HG03280 (cell line): ENCODE results near the gene WDR54.

Source experiments
- ATAC-seq: cut with Tn5 transposase; IDR thresholded peaks from one replicate; pipeline ENCODE4 v1.9.1; 2021; ENCODE audit warnings: mild to moderate bottlenecking, moderate library complexity; ENCODE audit not compliant: unreplicated experiment

Gene WDR54, protein sequence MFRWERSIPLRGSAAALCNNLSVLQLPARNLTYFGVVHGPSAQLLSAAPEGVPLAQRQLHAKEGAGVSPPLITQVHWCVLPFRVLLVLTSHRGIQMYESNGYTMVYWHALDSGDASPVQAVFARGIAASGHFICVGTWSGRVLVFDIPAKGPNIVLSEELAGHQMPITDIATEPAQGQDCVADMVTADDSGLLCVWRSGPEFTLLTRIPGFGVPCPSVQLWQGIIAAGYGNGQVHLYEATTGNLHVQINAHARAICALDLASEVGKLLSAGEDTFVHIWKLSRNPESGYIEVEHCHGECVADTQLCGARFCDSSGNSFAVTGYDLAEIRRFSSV

DNA sequence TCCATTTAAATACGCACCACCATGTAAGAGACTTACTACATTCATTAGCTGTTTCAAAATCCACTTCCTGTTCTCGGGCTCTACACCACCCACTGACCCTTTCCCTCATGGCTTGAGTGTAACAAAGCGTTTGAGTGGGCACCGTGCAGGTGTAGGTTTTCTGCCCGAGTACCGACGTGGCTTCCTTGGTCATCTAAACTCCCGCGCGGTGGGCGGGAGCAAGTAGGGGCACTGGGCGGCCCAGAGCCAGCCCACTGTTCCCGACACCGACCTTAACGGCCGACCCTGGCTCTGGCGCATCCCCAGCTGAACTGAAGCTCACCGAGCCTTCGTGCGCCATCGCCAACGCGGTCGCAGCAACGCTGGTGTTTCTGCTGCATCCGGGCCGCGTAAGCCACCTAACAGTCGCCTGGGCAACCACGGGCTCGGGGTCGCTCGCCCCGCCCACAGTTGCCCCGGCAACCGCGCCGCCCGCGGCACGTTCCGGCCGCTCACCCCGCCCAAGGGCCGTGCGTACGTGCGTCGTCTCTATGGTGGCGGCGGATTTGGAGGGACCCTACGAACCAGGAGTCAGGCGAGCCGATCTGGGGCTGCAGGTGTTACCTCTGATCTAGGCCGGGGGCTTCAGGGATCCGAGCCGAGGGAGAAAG lies at the start of gene WDR54, which contains the start of gene C2orf81:
TSS of gene WDR54 (plus strand) at position 510 of the 650 bp plus-strand sequence. CDS start 424 bp downstream, outside the sequence.
TSS of gene C2orf81 (minus strand) at position 399 of the 650 bp plus-strand sequence. CDS start at position 340, 59 bp downstream.
- ATAC-seq: peak; percentile 93

DNA sequence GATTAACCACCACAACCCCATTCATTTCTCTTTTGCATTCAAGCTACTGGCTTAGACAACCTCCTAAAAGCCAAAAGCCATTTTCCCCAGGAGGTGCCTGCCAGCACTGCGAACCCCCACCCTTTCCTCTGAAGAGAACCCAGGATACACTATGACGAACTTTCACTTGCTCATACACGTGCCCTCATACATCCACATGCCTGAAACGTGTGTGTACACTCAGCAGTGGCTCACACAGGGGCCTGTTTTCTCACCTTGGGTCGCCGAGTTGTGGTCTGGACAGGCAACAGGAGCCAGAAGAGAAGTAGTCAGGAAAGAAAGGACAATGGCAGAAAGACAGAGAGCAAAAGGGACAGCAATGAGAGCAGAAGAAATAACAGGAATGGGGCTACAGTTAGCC lies 48.9 kb upstream of the WDR54 start:
- no peak for ATAC-seq

DNA sequence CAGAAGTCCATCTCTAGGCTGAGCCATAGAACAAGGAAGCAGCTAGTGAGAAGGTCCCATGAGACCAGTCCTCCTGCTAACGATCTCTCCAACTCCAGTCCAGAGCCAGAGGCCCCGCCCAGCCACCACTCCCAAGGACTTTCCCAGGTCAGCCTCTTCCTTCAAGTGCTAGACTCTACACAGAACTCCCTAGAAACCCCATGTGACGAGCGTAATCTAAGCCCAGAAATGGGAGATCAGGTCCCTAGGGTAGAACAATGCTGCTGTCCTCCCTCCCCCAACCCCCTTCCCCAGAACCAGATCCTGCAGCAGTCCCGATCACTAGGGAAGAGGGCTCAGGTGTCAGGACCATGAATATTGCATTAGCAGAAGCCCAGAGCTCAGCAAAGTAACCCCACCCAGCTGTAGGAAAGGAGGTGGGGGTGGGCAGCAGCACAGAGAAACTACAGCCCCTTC lies 48.3 kb upstream of the WDR54 start:
- no peak for ATAC-seq

DNA sequence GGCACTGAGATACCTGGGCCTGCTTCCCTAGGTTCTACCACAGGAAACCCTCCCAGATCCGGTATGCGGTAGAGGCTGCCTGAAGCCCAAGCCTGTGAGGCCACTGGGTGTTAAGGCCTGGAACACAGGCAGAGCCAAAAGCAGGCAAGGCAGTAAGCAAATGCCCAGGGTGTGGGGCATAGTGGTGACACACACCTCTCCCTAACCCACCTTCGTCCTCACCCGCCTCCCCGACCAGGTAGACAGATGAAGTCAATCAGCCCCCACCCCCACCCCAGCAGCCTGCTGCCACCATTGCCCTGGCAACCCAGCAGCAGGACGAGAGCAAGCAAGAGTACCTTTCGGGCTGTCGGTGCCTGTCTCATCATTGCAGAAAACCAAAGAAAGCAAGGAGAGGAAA lies 47.5 kb upstream of the WDR54 start:
- ATAC-seq: no peak

DNA sequence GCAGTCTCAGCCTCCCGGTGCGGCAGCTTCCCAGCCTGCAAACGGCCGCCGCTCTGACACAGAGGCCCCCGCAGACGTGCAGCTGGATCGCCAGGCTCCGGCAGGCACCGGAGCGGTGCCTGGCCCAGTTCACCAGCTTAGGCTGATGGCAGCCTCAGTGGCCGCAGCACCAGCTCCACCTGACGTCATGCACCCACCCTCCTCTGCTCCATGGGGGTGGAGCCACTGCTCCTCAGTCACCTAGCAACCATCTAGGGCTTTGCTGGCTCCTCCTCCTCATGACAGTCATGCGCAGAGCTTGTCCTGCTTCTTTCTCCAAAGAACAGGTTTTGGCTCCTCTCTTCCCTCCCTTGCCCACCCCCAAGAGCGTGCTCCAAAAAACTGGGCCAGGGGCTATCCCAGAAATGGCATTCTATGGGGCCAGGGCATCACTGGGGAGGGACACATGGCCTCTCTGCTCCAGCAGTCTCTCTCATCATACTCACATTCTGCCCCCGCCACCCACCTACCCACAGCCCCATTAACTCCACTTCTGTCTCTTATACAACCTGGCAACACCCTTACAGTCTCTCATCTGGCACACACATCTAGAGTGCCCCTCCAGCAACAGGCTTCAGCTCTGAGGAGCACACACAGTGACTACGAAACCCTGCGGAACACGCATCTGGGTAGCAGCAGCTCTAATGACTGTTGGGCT lies 46.9 kb upstream of the WDR54 start:
- ATAC-seq: no peak

DNA sequence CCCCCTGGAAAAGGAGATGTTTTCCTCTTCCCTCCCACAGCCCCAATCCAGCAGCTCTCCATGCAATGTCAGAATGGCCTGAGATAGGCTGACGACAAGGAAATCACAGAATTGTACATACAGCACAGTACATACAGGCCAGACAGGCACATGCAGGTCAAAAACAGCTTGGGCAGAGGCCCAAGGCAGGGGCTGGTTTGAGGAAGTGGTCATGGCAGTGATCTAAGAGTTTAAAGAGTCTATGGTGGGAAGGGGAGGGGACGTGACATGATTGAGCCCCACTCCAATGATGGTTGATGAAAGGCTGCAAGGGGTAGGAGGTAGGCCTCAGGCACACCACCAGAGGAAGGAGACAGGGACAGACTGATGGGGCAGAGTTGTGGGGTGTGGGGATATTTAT lies 45.7 kb upstream of the WDR54 start:
- ATAC-seq: no peak

DNA sequence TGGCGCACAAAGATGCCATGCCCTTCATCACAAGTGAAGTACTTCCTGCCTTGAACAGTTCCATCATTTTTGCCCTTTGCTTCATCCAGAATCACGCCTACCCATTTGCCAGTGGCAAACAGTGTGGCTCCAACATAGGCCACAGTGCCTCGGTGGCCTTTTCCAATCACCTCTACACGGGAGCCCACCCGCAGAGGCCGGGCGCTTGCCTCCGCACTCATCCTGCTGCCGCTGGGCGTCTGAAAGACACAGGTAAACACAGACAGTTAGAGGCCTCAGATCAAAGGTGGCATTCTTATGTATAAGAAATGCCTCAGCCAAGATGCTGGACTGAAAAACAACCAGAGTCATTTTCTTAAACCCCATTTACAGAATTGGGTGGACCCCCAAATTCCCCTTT lies 43.5 kb upstream of the WDR54 start:
- no peak for ATAC-seq

DNA sequence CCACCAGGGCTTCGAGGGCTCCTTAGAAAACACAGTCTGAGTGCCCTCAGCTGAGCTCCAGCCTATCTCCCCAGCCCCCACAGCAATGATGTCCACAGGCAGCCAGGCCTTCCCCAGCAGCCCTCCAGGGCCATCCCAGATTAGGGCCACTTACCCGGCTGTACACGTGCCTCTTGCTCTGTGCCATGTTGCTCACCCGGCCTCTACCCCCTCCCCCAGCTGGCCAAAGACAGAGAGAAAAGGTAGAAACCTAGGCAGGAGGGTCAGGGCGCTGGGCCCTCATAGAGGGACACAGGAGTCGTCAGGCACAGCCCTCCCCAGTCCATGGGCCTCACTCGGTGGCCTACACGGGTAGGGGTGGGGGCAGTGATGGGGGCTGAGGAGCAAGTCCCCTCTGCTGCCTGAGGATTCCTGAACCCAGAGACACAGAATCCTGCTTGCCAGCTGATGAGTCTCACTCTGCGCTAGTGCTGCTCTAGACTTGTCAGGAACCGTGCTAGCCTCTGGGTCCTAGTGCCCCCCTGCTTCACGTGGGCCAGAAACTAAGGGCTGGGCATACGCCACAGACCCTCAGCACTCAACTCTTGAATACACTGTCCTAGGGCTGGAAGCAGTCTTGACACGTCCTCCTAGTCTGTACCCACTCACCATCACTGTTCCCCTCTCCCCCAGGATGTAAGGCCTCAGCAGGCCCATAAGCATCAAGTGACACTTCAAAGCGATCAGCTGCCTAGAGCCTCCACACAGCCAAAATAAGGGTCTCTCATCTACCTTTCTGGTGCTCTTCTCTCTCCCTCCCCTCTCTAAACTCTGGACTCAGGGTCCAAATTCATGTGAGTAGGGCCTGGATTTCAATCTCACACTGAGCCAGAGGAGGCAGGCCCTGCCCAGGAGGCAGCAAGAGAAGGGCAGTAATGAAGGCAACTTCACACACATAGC lies 41.4 kb upstream of the WDR54 start, which contains the start of gene DCTN1:
TSS of gene DCTN1 (minus strand) at position 461 of the 939 bp plus-strand sequence. CDS start at position 187, 274 bp downstream.
- no peak for ATAC-seq

DNA sequence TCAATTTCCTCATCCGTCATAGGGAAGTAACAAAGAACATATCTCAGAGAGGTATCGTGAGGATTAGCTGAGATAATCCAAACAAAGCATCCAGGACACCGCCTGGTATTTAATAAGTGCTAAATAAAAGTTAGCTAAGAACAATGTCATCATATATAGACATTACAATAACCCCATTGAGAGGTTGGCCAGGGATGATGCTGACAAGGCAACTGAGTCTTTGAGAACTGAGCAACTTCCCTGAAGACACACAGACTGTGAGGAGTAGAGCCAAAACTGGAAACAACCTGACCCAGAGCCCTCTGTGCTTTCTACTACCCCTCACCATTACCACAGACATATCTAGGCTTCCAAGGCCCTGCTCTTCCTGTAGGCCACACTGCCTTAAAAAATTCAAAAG lies 39.8 kb upstream of the WDR54 start:
- ATAC-seq: no peak

DNA sequence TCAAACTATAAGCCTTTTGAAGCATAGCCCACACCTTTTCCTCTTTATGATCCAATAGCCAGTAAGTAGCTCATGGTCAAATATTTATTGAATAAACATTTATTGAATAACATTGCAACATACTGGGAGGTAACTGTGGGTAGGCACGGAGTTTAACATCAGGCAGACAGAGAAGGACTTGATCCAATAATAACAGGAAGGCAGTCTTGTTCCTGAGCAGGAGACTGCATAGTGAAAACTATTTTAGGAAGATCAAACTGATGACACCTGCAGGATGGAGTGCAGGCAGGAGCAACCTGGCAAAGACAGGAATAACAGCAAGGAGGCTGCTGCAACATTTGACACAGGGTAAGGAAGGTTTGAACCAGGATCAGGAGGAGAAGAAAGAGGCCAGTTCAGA lies 38.3 kb upstream of the WDR54 start:
- no peak for ATAC-seq

DNA sequence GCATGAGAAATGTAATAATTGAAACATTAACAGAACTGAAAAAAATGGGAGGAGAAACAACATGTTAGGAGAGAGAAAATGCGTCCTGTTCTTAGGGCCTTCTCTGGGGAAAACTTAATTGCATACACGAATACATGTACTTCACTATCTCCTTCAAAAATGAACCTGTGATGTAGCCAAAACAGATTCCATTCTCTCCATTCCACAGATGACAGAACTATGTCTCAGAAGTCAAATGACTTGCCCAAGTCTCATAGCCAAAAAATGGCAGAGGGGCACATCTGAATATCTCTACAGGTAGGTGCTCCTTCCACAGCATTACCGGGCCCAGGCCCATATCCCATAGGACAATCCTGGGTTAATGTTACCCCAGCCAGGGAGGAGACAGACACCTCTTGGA lies 37.5 kb upstream of the WDR54 start:
- ATAC-seq: no peak

DNA sequence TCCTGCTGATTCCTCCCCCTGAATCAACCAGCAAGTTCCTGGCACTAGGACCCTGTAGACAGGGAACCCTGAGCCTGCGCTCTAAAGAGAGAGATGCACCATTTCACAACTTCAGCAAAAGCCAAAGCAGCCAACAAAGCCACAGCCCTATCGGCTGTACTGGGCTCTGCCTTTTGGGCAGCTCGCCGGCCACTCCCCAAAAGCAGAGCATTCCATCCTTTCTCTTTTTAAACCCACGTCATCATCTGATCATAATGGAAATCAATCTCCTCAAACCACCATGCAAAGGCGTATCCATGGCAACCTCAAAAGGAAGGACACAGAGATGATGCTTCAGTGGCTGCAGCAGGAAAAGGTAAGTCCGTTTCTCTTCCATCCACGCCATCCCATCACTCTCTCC lies 36.1 kb upstream of the WDR54 start:
- ATAC-seq: no peak

DNA sequence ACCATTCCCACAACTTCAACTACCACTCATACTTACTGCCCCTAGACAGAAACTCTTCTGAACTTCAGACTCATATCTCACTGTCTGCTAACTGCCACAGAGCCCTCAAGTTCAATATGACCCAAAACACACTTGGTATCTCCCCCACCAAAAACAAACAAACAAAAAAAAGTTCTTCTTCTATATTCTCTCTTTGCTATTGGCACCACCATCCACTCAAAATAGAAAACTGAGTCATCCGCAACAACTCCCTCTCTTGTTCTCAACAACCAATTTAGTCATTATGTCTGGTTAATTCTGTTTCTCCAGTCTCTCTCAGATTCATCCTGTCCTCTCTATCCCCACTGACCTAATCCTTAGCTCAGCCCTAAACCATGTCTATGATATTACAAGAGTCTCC lies 34.2 kb upstream of the WDR54 start:
- ATAC-seq: no peak

DNA sequence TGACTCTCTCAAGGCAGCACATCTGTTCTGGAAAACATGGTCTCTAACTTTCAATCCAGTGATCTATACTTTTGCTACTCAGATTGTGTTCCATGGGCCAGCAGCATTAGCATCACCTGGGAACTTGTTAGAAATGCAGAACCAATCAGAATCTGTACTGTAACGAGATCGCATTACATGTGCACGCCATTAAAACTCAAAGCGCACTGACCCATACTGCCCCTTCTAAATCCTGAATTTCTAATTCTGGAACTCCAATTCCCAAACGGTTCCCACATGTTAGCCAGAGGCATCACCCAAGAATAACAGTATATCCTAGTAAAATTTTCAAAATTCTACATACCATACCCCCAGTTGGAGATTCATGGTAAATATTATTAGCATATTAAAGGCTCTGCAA lies 30.9 kb upstream of the WDR54 start:
- no peak for ATAC-seq

DNA sequence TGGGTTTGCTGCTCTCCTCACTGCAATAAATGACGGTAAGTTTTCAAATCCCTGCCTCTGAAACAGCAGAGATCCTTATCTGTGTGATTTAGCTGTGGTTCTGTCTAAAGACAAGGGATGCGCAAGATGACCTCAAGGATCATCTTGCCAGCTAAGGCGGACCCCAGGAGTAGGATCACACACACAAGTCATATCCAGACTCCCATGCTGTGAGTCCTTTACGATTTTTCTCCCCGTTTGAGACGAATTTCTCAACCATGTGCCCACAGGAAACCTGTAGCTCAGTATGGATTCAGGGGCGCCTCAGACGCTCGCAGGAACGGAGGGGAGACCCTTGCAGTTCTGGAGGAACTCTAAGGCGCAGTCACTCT lies 30.3 kb upstream of the WDR54 start:
- ATAC-seq: peak; percentile 24

DNA sequence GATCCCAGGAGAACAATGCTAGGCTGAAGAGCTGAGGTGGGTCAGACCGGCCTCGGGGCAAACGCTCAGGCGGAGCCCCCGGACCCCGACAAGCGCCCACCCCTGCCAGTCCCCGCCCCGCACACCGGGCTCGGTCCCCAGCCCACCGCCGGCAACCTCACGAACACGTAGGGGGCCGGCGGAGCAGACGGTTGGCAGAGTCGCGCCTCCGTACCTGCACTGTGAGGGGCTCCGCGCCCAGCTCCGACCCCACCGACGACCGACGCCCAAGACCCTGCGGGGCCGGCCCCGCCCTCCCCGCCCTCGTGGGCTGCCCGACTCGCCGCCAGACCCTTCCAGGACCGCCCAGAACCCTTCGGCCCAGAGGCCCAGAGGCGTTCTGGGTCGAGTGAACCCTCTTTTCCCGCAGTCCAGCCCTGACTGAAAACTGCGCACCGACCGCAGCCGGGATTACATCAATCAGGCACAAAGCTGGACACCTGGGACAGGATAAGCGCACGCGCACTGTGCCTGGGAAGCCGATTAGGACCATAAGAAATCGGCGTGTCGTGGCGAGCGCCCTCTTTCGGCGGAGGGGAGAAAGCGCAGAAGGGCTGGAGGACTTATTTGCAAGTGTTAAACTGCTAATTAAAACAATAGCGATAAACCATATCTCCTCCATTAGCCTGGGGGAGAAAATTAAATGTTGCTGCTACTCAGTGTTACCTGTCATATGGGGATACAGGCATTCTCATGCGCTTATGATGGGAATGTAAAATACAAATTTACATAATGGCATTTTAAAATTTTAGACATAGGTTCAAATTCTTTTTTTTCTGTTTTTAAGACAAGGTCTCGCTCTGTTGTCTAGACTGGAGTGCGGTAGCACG lies 29.7 kb upstream of the WDR54 start:
- ATAC-seq: peak; percentile 77

DNA sequence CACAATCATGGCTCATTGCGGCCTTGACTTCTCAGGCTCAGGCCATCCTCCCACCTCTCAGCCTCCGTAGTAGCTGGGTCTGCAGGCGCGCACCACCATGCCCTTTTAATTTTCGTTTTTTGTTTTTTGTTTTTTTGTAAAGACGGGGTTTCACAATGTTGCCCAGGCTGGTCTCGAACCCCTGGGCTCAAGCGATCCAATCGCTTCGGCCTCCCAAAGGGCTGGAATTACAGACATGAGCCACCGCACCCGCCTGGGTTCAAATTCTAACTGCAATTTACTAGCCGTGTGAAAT lies 29.1 kb upstream of the WDR54 start:
- ATAC-seq: no peak

DNA sequence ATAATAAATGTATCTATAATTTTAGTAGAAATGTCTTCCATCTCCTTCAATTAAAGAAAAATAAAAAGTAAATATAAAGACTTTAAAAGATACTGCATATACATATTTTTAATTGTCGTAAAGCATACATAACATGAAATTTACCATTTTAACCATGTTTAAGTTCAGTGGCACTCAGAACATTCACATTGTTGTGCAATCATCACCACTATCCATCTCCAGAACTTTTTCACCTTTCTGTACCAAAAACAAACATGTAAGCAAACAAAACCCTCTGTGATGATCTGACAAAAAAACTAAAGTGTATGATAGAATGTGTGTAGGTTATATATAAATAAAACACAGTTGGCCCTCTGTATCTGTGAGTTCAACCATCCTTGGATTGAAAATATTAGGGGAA lies 28.0 kb upstream of the WDR54 start:
- ATAC-seq: no peak

DNA sequence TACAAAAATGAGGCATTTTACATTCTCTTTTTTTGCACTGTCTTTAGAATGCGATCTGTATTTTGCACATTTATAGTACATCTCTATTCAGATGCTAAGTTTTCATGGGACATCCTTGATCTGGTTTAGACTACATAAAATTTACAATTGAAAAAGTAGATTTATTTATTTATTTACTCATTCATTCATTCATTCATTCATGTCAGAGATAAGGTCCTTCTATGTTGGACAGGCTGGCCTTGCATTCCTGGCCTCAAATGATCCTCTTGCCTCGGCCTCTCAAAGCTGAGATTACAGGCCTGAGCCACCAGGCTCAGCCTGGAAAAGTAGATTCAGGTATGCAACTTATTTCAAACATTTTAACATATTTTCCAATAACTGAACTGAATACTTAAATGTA lies 25.4 kb upstream of the WDR54 start:
- no peak for ATAC-seq

DNA sequence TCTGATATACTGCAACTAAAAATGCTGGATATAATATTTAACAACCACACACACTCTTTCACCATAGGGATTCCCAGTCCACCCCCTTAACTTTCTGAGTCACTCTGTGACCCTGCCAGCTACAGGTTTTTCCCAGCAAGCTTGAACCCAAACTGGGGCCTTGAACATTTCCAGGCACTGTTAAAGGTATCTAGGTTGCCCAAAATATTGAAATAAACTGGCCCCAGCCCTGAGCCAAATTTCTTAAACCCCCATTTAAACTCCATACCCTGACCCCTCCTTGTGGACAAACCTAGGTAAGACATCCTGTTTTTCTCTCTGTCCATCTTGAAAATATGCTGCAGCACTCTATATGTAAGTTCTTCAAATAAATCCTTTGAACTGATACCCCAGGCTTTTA lies 21.7 kb upstream of the WDR54 start:
- ATAC-seq: peak; percentile 54
